ENCODE results near the gene CHST8. TPM values are rescaled to one million over a fixed set of nuclear protein-coding genes. Genes with fewer than 3 reads are reported as not detected.

The CHST8 gene
- polyA plus RNA-seq, 1 experiment = not detected

GRCh38 chr19:33773704-33774624 lies 152.2 kb downstream of the CHST8 start:
- ChIA-PET CTCF (interaction anchor here (1.4 to 1.7 kb wide), 2 partner anchors 224 to 342 kb away, joined by 5 to 6 read pairs; no protein-coding TSS in a partner anchor), POLR2A (no interaction called here)
- TF ChIP-seq, protein P1, sequence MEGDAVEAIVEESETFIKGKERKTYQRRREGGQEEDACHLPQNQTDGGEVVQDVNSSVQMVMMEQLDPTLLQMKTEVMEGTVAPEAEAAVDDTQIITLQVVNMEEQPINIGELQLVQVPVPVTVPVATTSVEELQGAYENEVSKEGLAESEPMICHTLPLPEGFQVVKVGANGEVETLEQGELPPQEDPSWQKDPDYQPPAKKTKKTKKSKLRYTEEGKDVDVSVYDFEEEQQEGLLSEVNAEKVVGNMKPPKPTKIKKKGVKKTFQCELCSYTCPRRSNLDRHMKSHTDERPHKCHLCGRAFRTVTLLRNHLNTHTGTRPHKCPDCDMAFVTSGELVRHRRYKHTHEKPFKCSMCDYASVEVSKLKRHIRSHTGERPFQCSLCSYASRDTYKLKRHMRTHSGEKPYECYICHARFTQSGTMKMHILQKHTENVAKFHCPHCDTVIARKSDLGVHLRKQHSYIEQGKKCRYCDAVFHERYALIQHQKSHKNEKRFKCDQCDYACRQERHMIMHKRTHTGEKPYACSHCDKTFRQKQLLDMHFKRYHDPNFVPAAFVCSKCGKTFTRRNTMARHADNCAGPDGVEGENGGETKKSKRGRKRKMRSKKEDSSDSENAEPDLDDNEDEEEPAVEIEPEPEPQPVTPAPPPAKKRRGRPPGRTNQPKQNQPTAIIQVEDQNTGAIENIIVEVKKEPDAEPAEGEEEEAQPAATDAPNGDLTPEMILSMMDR (IDR thresholded peaks at IDR 0.05; ENCODE audit: low read depth, low read length) = no peak
- DNase-seq (ENCODE audit: low read depth, low spot score) = no peak
- Histone ChIP-seq H3K9me3 (ENCODE audit: control insufficient read depth, insufficient read depth, low read length) (no peaks in the 10 kb centered on the region; the same call in 1 of the 2 replicates), H3K4me3 (ENCODE audit: low read depth, low read length) (no peak overlapping the region), H3K27me3 (ENCODE audit: control insufficient read depth, insufficient read depth, low read length) (peaks cover 10% of the 10 kb centered on the region), H3K27ac (ENCODE audit: low read depth, low read length) (no peak overlapping the region)

- no peak for DNase-seq (ENCODE audit: low read depth, low spot score)
- ChIA-PET POLR2A (no interaction called here), CTCF (interaction anchor here (0.6 kb wide), 1 partner anchor 446 kb away, joined by 3 read pairs; no protein-coding TSS in a partner anchor)
- H3K4me3 ChIP-seq (ENCODE audit: low read depth, low read length) = no peak overlapping the region
- peaks cover 16% of the 10 kb centered on the region for H3K27me3 ChIP-seq (ENCODE audit: control insufficient read depth, insufficient read depth, low read length)
- H3K9me3 ChIP-seq (ENCODE audit: control insufficient read depth, insufficient read depth, low read length) = no peaks in the 10 kb centered on the region; the same call in 1 of the 2 replicates
- no peak overlapping the region for H3K27ac ChIP-seq (ENCODE audit: low read depth, low read length)
- TF ChIP-seq, protein P1 (IDR thresholded peaks at IDR 0.05; ENCODE audit: low read depth, low read length) = no peak
Observed at GRCh38 chr19:33774751-33775150, 153.0 kb downstream of the CHST8 start.

DNA sequence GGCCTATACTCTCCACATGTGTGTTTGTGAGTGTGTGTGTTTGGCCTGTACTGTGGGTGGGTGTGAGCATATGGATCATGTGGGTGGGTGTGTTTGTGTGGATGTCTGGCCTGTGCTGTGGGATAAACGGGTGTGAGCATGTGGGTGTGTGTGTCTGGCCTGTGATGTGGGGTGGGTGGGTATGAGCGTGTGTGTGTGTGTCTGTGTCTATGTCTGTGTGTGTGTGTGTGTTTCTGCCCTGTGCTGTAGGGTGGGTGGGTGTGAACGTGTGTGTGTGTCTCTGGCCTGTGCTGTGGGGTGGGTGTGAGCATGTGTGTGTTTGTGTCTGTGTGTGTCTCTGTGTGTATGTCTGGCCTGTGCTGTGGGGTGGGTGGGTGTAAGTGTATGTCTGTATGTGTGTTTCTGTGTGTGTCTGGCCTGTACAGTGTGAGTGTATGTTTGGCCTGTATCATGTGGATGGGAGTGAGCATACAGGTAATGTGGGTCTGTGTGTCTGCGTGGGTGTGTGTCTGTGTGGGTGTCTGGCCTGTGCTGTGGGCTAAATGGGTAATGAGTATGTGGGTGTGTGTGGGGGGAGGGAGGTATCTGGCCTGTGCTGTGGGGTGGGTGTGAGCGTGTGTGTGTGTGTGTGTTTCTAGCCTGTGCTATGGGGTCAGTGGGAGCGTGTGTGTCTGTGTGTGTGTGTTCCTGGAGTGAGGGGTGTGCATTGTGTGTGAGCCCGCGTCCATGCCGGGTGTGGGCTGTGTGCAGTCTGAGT lies 154.2 kb downstream of the CHST8 start:
- ChIA-PET CTCF (interaction anchor here (1.1 to 5.5 kb wide), 4 partner anchors 17 to 320 kb away, joined by 4 to 132 read pairs (median 94); partner anchors contain the start of gene KCTD15), POLR2A (no interaction called here)
- TF ChIP-seq, protein P1 (IDR thresholded peaks at IDR 0.05; ENCODE audit: low read depth, low read length) = no peak
- Histone ChIP-seq H3K27me3 (ENCODE audit: control insufficient read depth, insufficient read depth, low read length) (peaks cover 13% of the 10 kb centered on the region), H3K27ac (ENCODE audit: low read depth, low read length) (no peak overlapping the region), H3K4me3 (ENCODE audit: low read depth, low read length) (no peak overlapping the region), H3K9me3 (ENCODE audit: control insufficient read depth, insufficient read depth, low read length) (no peaks in the 10 kb centered on the region; the same call in 1 of the 2 replicates)
- no peak for DNase-seq (ENCODE audit: low read depth, low spot score)

- H3K27ac ChIP-seq (ENCODE audit: low read depth, low read length) = no peak overlapping the region
- H3K4me3 ChIP-seq (ENCODE audit: low read depth, low read length) = no peak overlapping the region
- no peak for DNase-seq (ENCODE audit: low read depth, low spot score)
- POLR2A ChIA-PET = no interaction called here
- TF ChIP-seq, protein P1 (IDR thresholded peaks at IDR 0.05; ENCODE audit: low read depth, low read length) = no peak
- no peaks in the 10 kb centered on the region; the same call in 1 of the 2 replicates for H3K9me3 ChIP-seq (ENCODE audit: control insufficient read depth, insufficient read depth, low read length)
- CTCF ChIA-PET = interaction anchor here (0.6 to 5.5 kb wide), 48 partner anchors 8 to 829 kb away, joined by 3 to 132 read pairs (median 5); partner anchors contain the start of gene KCTD15
- H3K27me3 ChIP-seq (ENCODE audit: control insufficient read depth, insufficient read depth, low read length) = peaks cover 11% of the 10 kb centered on the region
Observed at GRCh38 chr19:33777351-33777750, 155.6 kb downstream of the CHST8 start.

Data from AG04450 (cell line).